Astrocyte (in vitro differentiated cells and primary cell): Measurements from ENCODE around the gene MGP. TPM values are rescaled to one million over a fixed set of nuclear protein-coding genes. Genes with fewer than 3 reads are reported as not detected.

Experiments
- DNase-seq: peaks from one replicate; pipeline ENCODE4 v3.0.0-alpha.2; 2010; ENCODE audit warnings: low read depth
- FAIRE-seq: peaks from 2 replicates; lab custom pipeline; 2011; peaks lifted over from hg19 to GRCh38; lab: Jason Lieb, UNC
- H2AFZ ChIP-seq: 2 replicates; pipeline ENCODE4 v1.6.0; 2012; ENCODE audit warnings: low read depth, low read length, inconsistent platforms
- H3K27ac ChIP-seq: 2 replicates; pipeline ENCODE4 v1.5.1; 2011; ENCODE audit warnings: low read depth, low read length, inconsistent platforms
- H3K27me3 ChIP-seq: 2 replicates; pipeline ENCODE4 v1.6.0; 2011; ENCODE audit warnings: low read length, inconsistent platforms; ENCODE audit not compliant: insufficient read depth
- H3K36me3 ChIP-seq: 2 replicates; pipeline ENCODE4 v1.5.1; 2011; ENCODE audit warnings: low read length, inconsistent platforms; ENCODE audit not compliant: insufficient read depth
- H3K4me1 ChIP-seq: 2 replicates; pipeline ENCODE4 v1.5.1; 2011; ENCODE audit warnings: low read length, inconsistent platforms; ENCODE audit not compliant: insufficient read depth
- H3K4me2 ChIP-seq: 2 replicates; pipeline ENCODE4 v1.6.0; 2012; ENCODE audit warnings: low read length, inconsistent platforms
- H3K4me3 ChIP-seq: 2 replicates; pipeline ENCODE4 v1.5.1; 2011; ENCODE audit warnings: low read depth, mild to moderate bottlenecking, low read length, inconsistent platforms; ENCODE audit not compliant: insufficient read depth
- H3K79me2 ChIP-seq: 2 replicates; pipeline ENCODE4 v1.6.0; 2012; ENCODE audit warnings: mild to moderate bottlenecking, low read length, inconsistent platforms; ENCODE audit not compliant: insufficient read depth
- H3K9ac ChIP-seq: 2 replicates; pipeline ENCODE4 v1.6.0; 2012; ENCODE audit warnings: mild to moderate bottlenecking, low read length, inconsistent platforms
- H3K9me3 ChIP-seq: 2 replicates; pipeline ENCODE4 v1.5.1; 2012; ENCODE audit warnings: low read depth, mild to moderate bottlenecking, low read length, inconsistent platforms; ENCODE audit not compliant: insufficient read depth
- H4K20me1 ChIP-seq: 2 replicates; pipeline ENCODE4 v1.6.0; 2012; ENCODE audit warnings: low read length, inconsistent platforms; ENCODE audit not compliant: insufficient read depth
- H3K27ac Mint-ChIP-seq: one replicate; pipeline ENCODE4 v1.8.0; 2021; ENCODE audit warnings: mild to moderate bottlenecking, mixed read lengths; ENCODE audit not compliant: unreplicated experiment
- H3K27me3 Mint-ChIP-seq: one replicate; pipeline ENCODE4 v1.8.0; 2021; ENCODE audit warnings: low read depth, mixed read lengths; ENCODE audit not compliant: unreplicated experiment
- H3K36me3 Mint-ChIP-seq: one replicate; pipeline ENCODE4 v1.8.0; 2021; ENCODE audit warnings: low read depth, mixed read lengths; ENCODE audit not compliant: unreplicated experiment
- H3K4me1 Mint-ChIP-seq: one replicate; pipeline ENCODE4 v1.8.0; 2021; ENCODE audit warnings: low read depth, mixed read lengths; ENCODE audit not compliant: unreplicated experiment
- H3K4me3 Mint-ChIP-seq: one replicate; pipeline ENCODE4 v1.8.0; 2021; ENCODE audit warnings: mild to moderate bottlenecking, moderate library complexity, mixed read lengths; ENCODE audit not compliant: unreplicated experiment
- H3K9me3 Mint-ChIP-seq: one replicate; pipeline ENCODE4 v1.8.0; 2021; ENCODE audit warnings: mild to moderate bottlenecking, mixed read lengths; ENCODE audit not compliant: unreplicated experiment
- CTCF ChIP-seq: IDR thresholded peaks from 2 replicates; pipeline ENCODE4 v1.5.1; 2011; ENCODE audit warnings: low read depth, mild to moderate bottlenecking, inconsistent platforms, low read length, moderate library complexity; ENCODE audit not compliant: insufficient read depth
- EZH2 ChIP-seq: IDR thresholded peaks from 2 replicates; pipeline ENCODE4 v1.6.1; 2012; ENCODE audit warnings: mild to moderate bottlenecking, low read length, inconsistent platforms; ENCODE audit not compliant: insufficient read depth
- total RNA-seq: library from RNA; stranded (reverse); gene quantifications from 2 replicates; pipeline ENCODE4 v1.2.1, GENCODE V29; 2021

The MGP gene
- total RNA-seq, 1 donor from 2014 or later: not detected

- Histone ChIP-seq H3K27me3 (no peaks in the 10 kb centered on the region), H2AFZ (no peak overlapping the region), H3K4me3 (no peak overlapping the region), H3K27ac (no peak overlapping the region), H3K4me1 (no peaks in the 10 kb centered on the region), H3K36me3 (no peaks in the 10 kb centered on the region), H3K9ac (no peak overlapping the region), H4K20me1 (no peaks in the 10 kb centered on the region), H3K9me3 (no peaks in the 10 kb centered on the region), H3K4me2 (no peak overlapping the region), H3K79me2 (no peaks in the 10 kb centered on the region)
- no peak for DNase-seq
- FAIRE-seq: no peak
- H3K36me3 Mint-ChIP-seq: no peaks in the 10 kb centered on the region
- peaks cover 2% of the 10 kb centered on the region for H3K9me3 Mint-ChIP-seq
- TF ChIP-seq CTCF: no peak
- TF ChIP-seq EZH2: no peak
- H3K27me3 Mint-ChIP-seq: no peaks in the 10 kb centered on the region
- H3K4me3 Mint-ChIP-seq: no peak overlapping the region
- no peaks in the 10 kb centered on the region for H3K4me1 Mint-ChIP-seq
- peak overlapping the region; percentile 60 for H3K27ac Mint-ChIP-seq
Measured at GRCh38 chr12:14903386-14904098, 17.9 kb upstream of the MGP start.

- Histone ChIP-seq H3K4me2 (no peak overlapping the region), H3K27me3 (no peaks in the 10 kb centered on the region), H3K4me1 (no peaks in the 10 kb centered on the region), H3K4me3 (no peak overlapping the region), H3K9ac (no peak overlapping the region), H2AFZ (no peak overlapping the region), H3K79me2 (no peaks in the 10 kb centered on the region), H3K27ac (no peak overlapping the region), H3K9me3 (no peaks in the 10 kb centered on the region), H4K20me1 (no peaks in the 10 kb centered on the region), H3K36me3 (no peaks in the 10 kb centered on the region)
- no peak for DNase-seq
- Mint-ChIP-seq H3K27me3 (no peaks in the 10 kb centered on the region), H3K9me3 (peaks cover 2% of the 10 kb centered on the region), H3K4me1 (no peaks in the 10 kb centered on the region), H3K27ac (no peak overlapping the region), H3K4me3 (no peak overlapping the region), H3K36me3 (no peaks in the 10 kb centered on the region)
- no peak for FAIRE-seq
- no peak for TF ChIP-seq CTCF
- TF ChIP-seq EZH2: no peak
Measured at GRCh38 chr12:14902465-14902864, 16.8 kb upstream of the MGP start.

GRCh38 chr12:14901228-14901562 lies 15.5 kb upstream of the MGP start:
- Histone ChIP-seq H3K27me3 (no peaks in the 10 kb centered on the region), H3K4me2 (no peak overlapping the region), H3K4me3 (no peak overlapping the region), H3K9me3 (no peaks in the 10 kb centered on the region), H4K20me1 (no peaks in the 10 kb centered on the region), H3K79me2 (no peaks in the 10 kb centered on the region), H2AFZ (no peak overlapping the region), H3K27ac (no peak overlapping the region), H3K36me3 (no peaks in the 10 kb centered on the region), H3K4me1 (peaks cover 6% of the 10 kb centered on the region), H3K9ac (no peak overlapping the region)
- peaks cover 4% of the 10 kb centered on the region for H3K4me1 Mint-ChIP-seq
- peaks cover 2% of the 10 kb centered on the region for H3K9me3 Mint-ChIP-seq
- no peak overlapping the region for H3K4me3 Mint-ChIP-seq
- DNase-seq: no peak
- no peak overlapping the region for H3K27ac Mint-ChIP-seq
- TF ChIP-seq CTCF (no peak), EZH2 (no peak)
- no peaks in the 10 kb centered on the region for H3K36me3 Mint-ChIP-seq
- H3K27me3 Mint-ChIP-seq: no peaks in the 10 kb centered on the region
- no peak for FAIRE-seq
